SK-N-SH treated with all-trans-retinoic acid at 6 μM for 48 hours (cell line): ENCODE results near the gene GSTM3.

ENCODE experiments used
- ARNTL ChIP-seq: fragments of 450-650 bp; formaldehyde crosslinking; IDR thresholded peaks from 2 replicates; pipeline ENCODE4 v1.5.0; 2020; ENCODE audit warnings: low read depth, mild to moderate bottlenecking, moderate library complexity, borderline replicate concordance
- GLIS3 ChIP-seq: fragments of 250-450 bp; sonication (Bioruptor Pico); IDR thresholded peaks from 2 replicates; pipeline ENCODE4 v1.5.0; 2020; ENCODE audit warnings: mild to moderate bottlenecking, moderate library complexity
- OSR1 ChIP-seq: fragments of 250-450 bp; sonication (Bioruptor Pico); IDR thresholded peaks from 2 replicates; pipeline ENCODE4 v1.8.0; 2022; ENCODE audit warnings: moderate library complexity, mild to moderate bottlenecking, inconsistent platforms
- PATZ1 ChIP-seq: fragments of 250-450 bp; sonication (Bioruptor Pico); IDR thresholded peaks from 2 replicates; pipeline ENCODE4 v1.8.0; 2020; ENCODE audit warnings: mild to moderate bottlenecking, moderate library complexity, borderline replicate concordance
- POU6F1 ChIP-seq: fragments of 250-450 bp; sonication (Bioruptor Pico); IDR thresholded peaks from 2 replicates; pipeline ENCODE4 v1.8.0; 2021; ENCODE audit warnings: low read depth, mild to moderate bottlenecking, moderate library complexity, borderline replicate concordance
- RARB ChIP-seq: fragments of 250-450 bp; sonication (Bioruptor Pico); IDR thresholded peaks from 2 replicates; pipeline ENCODE4 v1.8.0; 2021; ENCODE audit warnings: mild to moderate bottlenecking, moderate library complexity
- TOX ChIP-seq: fragments of 250-450 bp; sonication (Bioruptor Pico); IDR thresholded peaks from 2 replicates; pipeline ENCODE4 v1.8.0; 2021; ENCODE audit warnings: mild to moderate bottlenecking, moderate library complexity, borderline replicate concordance
- ZC3H10 ChIP-seq: fragments of 250-450 bp; sonication (Bioruptor Pico); IDR thresholded peaks from 2 replicates; pipeline ENCODE4 v1.5.1; 2021; ENCODE audit warnings: mild to moderate bottlenecking, moderate library complexity
- ZFP3 ChIP-seq: fragments of 250-450 bp; sonication (Bioruptor Pico); IDR thresholded peaks from 2 replicates; pipeline ENCODE4 v1.5.0; 2020; ENCODE audit warnings: mild to moderate bottlenecking, moderate library complexity
- ZFP30 ChIP-seq: fragments of 450-650 bp; formaldehyde crosslinking; IDR thresholded peaks from 2 replicates; pipeline ENCODE4 v1.5.0; 2022; ENCODE audit warnings: mild to moderate bottlenecking, moderate library complexity
- ZNF565 ChIP-seq: fragments of 450-650 bp; formaldehyde crosslinking; conservative IDR thresholded peaks from 2 replicates; pipeline ENCODE4 v1.5.0; 2020; ENCODE audit warnings: low read depth, mild to moderate bottlenecking, moderate library complexity
- TF ChIP-seq, protein P1 (sequence below): fragments of 250-450 bp; sonication (Bioruptor Pico); IDR thresholded peaks from 2 replicates; pipeline ENCODE4 v1.5.0; 2020; ENCODE audit warnings: mild to moderate bottlenecking, moderate library complexity
- TF ChIP-seq, protein P2 (sequence below): fragments of 250-450 bp; sonication (Bioruptor Pico); IDR thresholded peaks from 2 replicates; pipeline ENCODE4 v1.5.1; 2020; ENCODE audit warnings: low read depth, mild to moderate bottlenecking, moderate library complexity

- no peak for TF ChIP-seq POU6F1
- no peak for TF ChIP-seq ZC3H10
- TF ChIP-seq ARNTL: no peak
- TF ChIP-seq, protein P1, sequence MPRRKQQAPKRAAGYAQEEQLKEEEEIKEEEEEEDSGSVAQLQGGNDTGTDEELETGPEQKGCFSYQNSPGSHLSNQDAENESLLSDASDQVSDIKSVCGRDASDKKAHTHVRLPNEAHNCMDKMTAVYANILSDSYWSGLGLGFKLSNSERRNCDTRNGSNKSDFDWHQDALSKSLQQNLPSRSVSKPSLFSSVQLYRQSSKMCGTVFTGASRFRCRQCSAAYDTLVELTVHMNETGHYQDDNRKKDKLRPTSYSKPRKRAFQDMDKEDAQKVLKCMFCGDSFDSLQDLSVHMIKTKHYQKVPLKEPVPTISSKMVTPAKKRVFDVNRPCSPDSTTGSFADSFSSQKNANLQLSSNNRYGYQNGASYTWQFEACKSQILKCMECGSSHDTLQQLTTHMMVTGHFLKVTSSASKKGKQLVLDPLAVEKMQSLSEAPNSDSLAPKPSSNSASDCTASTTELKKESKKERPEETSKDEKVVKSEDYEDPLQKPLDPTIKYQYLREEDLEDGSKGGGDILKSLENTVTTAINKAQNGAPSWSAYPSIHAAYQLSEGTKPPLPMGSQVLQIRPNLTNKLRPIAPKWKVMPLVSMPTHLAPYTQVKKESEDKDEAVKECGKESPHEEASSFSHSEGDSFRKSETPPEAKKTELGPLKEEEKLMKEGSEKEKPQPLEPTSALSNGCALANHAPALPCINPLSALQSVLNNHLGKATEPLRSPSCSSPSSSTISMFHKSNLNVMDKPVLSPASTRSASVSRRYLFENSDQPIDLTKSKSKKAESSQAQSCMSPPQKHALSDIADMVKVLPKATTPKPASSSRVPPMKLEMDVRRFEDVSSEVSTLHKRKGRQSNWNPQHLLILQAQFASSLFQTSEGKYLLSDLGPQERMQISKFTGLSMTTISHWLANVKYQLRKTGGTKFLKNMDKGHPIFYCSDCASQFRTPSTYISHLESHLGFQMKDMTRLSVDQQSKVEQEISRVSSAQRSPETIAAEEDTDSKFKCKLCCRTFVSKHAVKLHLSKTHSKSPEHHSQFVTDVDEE: no peak
- no peak for TF ChIP-seq ZNF565 (CRISPR knock-in tag)
- TF ChIP-seq TOX (CRISPR knock-in tag): no peak
- TF ChIP-seq GLIS3 (CRISPR knock-in tag): no peak
- TF ChIP-seq ZFP3 (CRISPR knock-in tag): no peak
- TF ChIP-seq ZFP30: no peak
- TF ChIP-seq, protein P2, sequence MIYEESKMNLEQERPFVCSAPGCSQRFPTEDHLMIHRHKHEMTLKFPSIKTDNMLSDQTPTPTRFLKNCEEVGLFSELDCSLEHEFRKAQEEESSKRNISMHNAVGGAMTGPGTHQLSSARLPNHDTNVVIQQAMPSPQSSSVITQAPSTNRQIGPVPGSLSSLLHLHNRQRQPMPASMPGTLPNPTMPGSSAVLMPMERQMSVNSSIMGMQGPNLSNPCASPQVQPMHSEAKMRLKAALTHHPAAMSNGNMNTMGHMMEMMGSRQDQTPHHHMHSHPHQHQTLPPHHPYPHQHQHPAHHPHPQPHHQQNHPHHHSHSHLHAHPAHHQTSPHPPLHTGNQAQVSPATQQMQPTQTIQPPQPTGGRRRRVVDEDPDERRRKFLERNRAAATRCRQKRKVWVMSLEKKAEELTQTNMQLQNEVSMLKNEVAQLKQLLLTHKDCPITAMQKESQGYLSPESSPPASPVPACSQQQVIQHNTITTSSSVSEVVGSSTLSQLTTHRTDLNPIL: no peak
- TF ChIP-seq OSR1: no peak
- no peak for TF ChIP-seq RARB (CRISPR knock-in tag)
- no peak for TF ChIP-seq PATZ1 (CRISPR knock-in tag)
Observed at GRCh38 chr1:109716570-109717090, 24.2 kb downstream of the GSTM3 start.
